ENCODE data around the gene FNBP1.
"Not testable (repeated sequence)": the region's sequence is repeated elsewhere in the genome, so short reads cannot be mapped to it uniquely, and the experiment has no call there.

FNBP1 gene

GRCh38 chr9:129946246-129946995 lies 96.6 kb downstream of the FNBP1 start:
- DNase-seq (ENCODE audit: low read depth): peak; percentile 56

GRCh38 chr9:129945314-129945713 lies 97.7 kb downstream of the FNBP1 start:
- TF ChIP-seq MAX (IDR thresholded peaks at IDR 0.05; ENCODE audit: low read depth, low read length) (no peak), POLR2A (IDR thresholded peaks at IDR 0.05; ENCODE audit: extremely low read depth, insufficient read length) (no peak), CTCF (IDR thresholded peaks at IDR 0.05; ENCODE audit: low read depth, low read length) (no peak), MYC (IDR thresholded peaks at IDR 0.05; ENCODE audit: low read depth, low read length) (no peak)
- DNase-seq (ENCODE audit: low read depth): peak; percentile 36
- no peak overlapping the region for H3K4me3 ChIP-seq (ENCODE audit: low read depth, low read length)

More at GRCh38 chr9:129946246-129946995, 96.6 kb downstream of the FNBP1 start:
- TF ChIP-seq CTCF (IDR thresholded peaks at IDR 0.05; ENCODE audit: low read depth, low read length) (no peak), POLR2A (IDR thresholded peaks at IDR 0.05; ENCODE audit: extremely low read depth, insufficient read length) (no peak), MAX (IDR thresholded peaks at IDR 0.05; ENCODE audit: low read depth, low read length) (0 out of 2 replicates have a peak, but pooled peaks have one; percentile 8), MYC (IDR thresholded peaks at IDR 0.05; ENCODE audit: low read depth, low read length) (0 out of 2 replicates have a peak, but pooled peaks have one; percentile 9)
- no peak overlapping the region for H3K4me3 ChIP-seq (ENCODE audit: low read depth, low read length)

- TF ChIP-seq CTCF (IDR thresholded peaks at IDR 0.05; ENCODE audit: low read depth, low read length): no peak
- peak; percentile 34; the same call in 1 of the 2 replicates for TF ChIP-seq MAX (IDR thresholded peaks at IDR 0.05; ENCODE audit: low read depth, low read length)
- no peak overlapping the region for H3K4me3 ChIP-seq (ENCODE audit: low read depth, low read length)
- peak; percentile 80 for DNase-seq (ENCODE audit: low read depth)
These were observed 98.4 kb downstream of the FNBP1 start for GRCh38 chr9:129944506-129945116.

- no peak overlapping the region for H3K4me3 ChIP-seq (ENCODE audit: low read depth, low read length)
- TF ChIP-seq MAX (IDR thresholded peaks at IDR 0.05; ENCODE audit: low read depth, low read length): no peak
- no peak for TF ChIP-seq POLR2A (IDR thresholded peaks at IDR 0.05; ENCODE audit: extremely low read depth, insufficient read length)
- no peak for TF ChIP-seq CTCF (IDR thresholded peaks at IDR 0.05; ENCODE audit: low read depth, low read length)
- no peak for TF ChIP-seq MYC (IDR thresholded peaks at IDR 0.05; ENCODE audit: low read depth, low read length)
- DNase-seq (ENCODE audit: low read depth): no peak
These were observed 103.6 kb downstream of the FNBP1 start for GRCh38 chr9:129939431-129939830.

GRCh38 chr9:129938291-129938979 lies 104.6 kb downstream of the FNBP1 start:
- H3K4me3 ChIP-seq (ENCODE audit: low read depth, low read length): no peak overlapping the region
- DNase-seq (ENCODE audit: low read depth): no peak
- TF ChIP-seq MAX (IDR thresholded peaks at IDR 0.05; ENCODE audit: low read depth, low read length) (no peak), POLR2A (IDR thresholded peaks at IDR 0.05; ENCODE audit: extremely low read depth, insufficient read length) (no peak), CTCF (IDR thresholded peaks at IDR 0.05; ENCODE audit: low read depth, low read length) (no peak)

GRCh38 chr9:129937879-129938278 lies 105.1 kb downstream of the FNBP1 start:
- H3K4me3 ChIP-seq (ENCODE audit: low read depth, low read length); DNase-seq (ENCODE audit: low read depth): not testable (repeated sequence)
